GM06990 (cell line): ENCODE data around the gene NPAS2.

Source experiments
- DNase-seq: peaks from one replicate; pipeline ENCODE4 v3.0.0-alpha.2; 2011; ENCODE audit not compliant: insufficient read length; ENCODE audit errors: extremely low read depth
- H3K27me3 ChIP-seq: replicated peaks from 2 replicates; pipeline ENCODE4 v1.6.0; 2011; ENCODE audit warnings: low read length; ENCODE audit not compliant: control insufficient read depth, insufficient read depth
- H3K36me3 ChIP-seq: 2 replicates; pipeline ENCODE4 v1.5.1; 2011; ENCODE audit warnings: low read length; ENCODE audit not compliant: control insufficient read depth, insufficient read depth
- H3K4me3 ChIP-seq: replicated peaks from 2 replicates; pipeline ENCODE4 v1.5.1; 2011; ENCODE audit warnings: low read depth, mild to moderate bottlenecking, control low read depth, low read length
- TF ChIP-seq, protein P1 (sequence below): IDR thresholded peaks from 2 replicates; pipeline ENCODE4 v1.5.1; 2011; ENCODE audit warnings: low read length, control low read depth, mild to moderate bottlenecking, inconsistent platforms; ENCODE audit not compliant: insufficient read depth, poor library complexity, severe bottlenecking

Gene NPAS2

GRCh38 chr2:100906131-100906530 is 86.2 kb downstream of the NPAS2 start:
- no peak for DNase-seq
- H3K36me3 ChIP-seq: no peaks in the 10 kb centered on the region
- TF ChIP-seq, protein P1, sequence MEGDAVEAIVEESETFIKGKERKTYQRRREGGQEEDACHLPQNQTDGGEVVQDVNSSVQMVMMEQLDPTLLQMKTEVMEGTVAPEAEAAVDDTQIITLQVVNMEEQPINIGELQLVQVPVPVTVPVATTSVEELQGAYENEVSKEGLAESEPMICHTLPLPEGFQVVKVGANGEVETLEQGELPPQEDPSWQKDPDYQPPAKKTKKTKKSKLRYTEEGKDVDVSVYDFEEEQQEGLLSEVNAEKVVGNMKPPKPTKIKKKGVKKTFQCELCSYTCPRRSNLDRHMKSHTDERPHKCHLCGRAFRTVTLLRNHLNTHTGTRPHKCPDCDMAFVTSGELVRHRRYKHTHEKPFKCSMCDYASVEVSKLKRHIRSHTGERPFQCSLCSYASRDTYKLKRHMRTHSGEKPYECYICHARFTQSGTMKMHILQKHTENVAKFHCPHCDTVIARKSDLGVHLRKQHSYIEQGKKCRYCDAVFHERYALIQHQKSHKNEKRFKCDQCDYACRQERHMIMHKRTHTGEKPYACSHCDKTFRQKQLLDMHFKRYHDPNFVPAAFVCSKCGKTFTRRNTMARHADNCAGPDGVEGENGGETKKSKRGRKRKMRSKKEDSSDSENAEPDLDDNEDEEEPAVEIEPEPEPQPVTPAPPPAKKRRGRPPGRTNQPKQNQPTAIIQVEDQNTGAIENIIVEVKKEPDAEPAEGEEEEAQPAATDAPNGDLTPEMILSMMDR: no peak
- no peak overlapping the region for H3K4me3 ChIP-seq
- H3K27me3 ChIP-seq: no peaks in the 10 kb centered on the region; the same call in 1 of the 2 replicates

- no peak for DNase-seq
- no peaks in the 10 kb centered on the region; the same call in 1 of the 2 replicates for H3K27me3 ChIP-seq
- TF ChIP-seq, protein P1: no peak
- H3K36me3 ChIP-seq: no peaks in the 10 kb centered on the region
- H3K4me3 ChIP-seq: no peak overlapping the region
Observed at GRCh38 chr2:100906679-100907078, 86.7 kb downstream of the NPAS2 start.

- no peak overlapping the region for H3K4me3 ChIP-seq
- TF ChIP-seq, protein P1: no peak
- no peaks in the 10 kb centered on the region; the same call in none of the 2 replicates for H3K27me3 ChIP-seq
- no peak for DNase-seq
- H3K36me3 ChIP-seq: no peaks in the 10 kb centered on the region
Observed at GRCh38 chr2:100907832-100908231, 87.9 kb downstream of the NPAS2 start.

DNA sequence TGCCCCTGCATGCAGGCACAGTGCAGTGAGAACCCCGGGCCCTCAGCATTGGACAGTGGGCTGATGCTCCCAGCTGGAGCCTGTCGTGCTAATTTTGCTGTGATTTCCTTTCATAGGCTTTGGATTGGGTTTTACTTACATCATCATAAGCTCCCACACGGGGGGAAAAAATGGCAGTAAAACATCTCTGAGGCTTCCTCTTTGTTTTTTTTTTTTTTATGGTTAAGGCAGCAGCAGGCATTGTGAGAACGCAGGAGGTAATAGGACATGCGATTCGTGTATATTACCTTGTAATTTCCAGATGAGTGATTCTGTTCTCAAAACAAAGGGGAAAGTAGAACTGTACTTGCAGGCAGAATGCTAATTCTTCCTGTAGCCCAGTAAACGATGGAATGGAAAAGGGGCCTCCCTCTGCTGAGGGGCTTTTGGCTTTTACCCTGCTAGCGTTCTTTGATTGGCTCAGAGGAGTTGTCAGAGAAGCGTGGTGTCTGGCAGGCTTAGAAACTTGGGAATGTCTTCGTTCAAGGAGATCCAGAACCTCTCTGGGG is 89.7 kb downstream of the NPAS2 start:
- DNase-seq: no peak
- Histone ChIP-seq H3K27me3 (no peaks in the 10 kb centered on the region; the same call in none of the 2 replicates), H3K4me3 (no peak overlapping the region), H3K36me3 (no peaks in the 10 kb centered on the region)
- TF ChIP-seq, protein P1: no peak

DNA sequence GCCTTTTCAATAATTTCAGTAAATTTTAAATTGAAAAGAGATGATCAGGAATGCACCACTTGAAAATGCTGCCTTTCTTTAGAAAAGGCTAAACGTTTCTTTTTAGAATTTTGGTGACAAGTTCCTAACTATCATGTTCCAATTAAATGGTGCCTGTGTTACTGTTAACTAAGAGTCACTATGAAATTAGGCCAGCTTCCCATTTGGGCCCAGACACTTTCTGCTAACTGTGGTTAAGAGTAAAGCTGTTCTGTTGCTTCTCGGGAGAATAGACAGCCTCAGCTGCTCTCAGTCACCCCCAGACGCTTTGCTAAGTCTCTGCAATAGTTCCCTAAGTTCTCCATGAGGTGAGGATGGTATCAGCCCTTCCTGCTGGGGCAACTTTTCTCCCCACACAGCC is 90.2 kb downstream of the NPAS2 start:
- TF ChIP-seq, protein P1: no peak
- H3K27me3 ChIP-seq: no peaks in the 10 kb centered on the region; the same call in none of the 2 replicates
- no peak overlapping the region for H3K4me3 ChIP-seq
- DNase-seq: no peak
- no peaks in the 10 kb centered on the region for H3K36me3 ChIP-seq

GRCh38 chr2:100919316-100919715 is 99.4 kb downstream of the NPAS2 start:
- TF ChIP-seq, protein P1: peak; percentile 58
- peak; percentile 24 for DNase-seq
- Histone ChIP-seq H3K4me3 (no peak overlapping the region), H3K27me3 (no peaks in the 10 kb centered on the region; the same call in 1 of the 2 replicates), H3K36me3 (no peaks in the 10 kb centered on the region)
